Renal pelvis (tissue), 4 donors: ENCODE data around the gene GPR4. TPM values are rescaled to one million over a fixed set of nuclear protein-coding genes. Genes with fewer than 3 reads are reported as not detected.

Experiments used
- DNase-seq: peaks from one replicate; pipeline ENCODE4 v3.0.0-alpha.2; 2013
- polyA plus RNA-seq, 3 donors: library from polyadenylated mRNA; unstranded; fragments of 120-200 nt; gene quantifications; one replicate each; pipeline ENCODE4 v1.2.1, GENCODE V29; 2013; ENCODE audit not compliant: insufficient read length in 3 of 3

The GPR4 gene
- polyA plus RNA-seq, 3 donors: 3.7 to 5.6 (median 3.8) TPM

DNA sequence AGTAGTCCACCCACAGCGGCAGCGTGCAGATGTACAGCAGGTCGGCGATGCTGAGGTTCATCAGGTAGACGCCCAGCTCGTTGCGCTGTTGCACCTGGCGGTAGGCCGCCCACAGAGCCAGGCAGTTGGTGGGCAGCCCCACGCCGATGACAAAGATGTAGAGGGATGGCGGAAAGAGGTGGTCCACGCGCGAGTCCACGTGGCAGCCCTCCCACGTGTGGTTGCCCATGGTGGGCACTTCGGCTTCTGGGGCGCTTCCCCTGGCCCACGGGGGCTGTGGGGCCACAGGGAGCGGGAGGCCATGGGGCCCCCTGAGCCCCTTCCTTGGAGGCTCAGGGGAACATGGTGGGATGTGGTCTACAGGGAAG lies 10.4 kb downstream of the GPR4 start:
- DNase-seq: no peak

DNA sequence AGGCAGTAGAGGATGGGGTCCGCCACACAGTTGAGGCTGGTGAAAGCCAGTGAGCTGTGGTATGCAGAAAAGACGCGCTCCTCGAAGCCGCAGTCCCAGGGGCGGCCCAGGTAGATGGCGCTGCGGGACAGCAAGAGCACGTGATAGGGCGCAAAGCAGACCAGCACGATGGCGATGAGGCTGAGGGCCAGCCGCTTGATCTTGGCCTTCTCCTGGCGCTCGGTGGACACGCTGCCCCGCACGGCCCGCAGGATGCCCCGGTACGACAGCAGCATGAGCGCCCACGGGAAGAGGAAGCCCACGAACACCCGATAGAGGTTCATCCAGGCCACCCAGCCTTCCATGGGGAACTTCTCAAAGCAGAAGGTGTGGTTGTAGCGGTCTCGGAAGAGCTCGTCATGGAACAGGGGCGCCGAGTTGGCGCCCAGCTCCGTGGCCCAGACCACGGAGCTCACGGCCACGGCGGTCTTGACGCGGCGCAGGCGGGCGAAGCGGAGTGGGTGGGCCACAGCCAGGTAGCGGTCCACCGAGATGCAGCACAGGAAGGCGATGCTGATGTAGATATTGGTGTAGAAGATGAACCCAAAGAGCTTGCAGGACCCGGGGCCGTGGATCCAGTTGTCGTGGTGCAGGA lies 10.9 kb downstream of the GPR4 start:
- DNase-seq: peak; percentile 40

DNA sequence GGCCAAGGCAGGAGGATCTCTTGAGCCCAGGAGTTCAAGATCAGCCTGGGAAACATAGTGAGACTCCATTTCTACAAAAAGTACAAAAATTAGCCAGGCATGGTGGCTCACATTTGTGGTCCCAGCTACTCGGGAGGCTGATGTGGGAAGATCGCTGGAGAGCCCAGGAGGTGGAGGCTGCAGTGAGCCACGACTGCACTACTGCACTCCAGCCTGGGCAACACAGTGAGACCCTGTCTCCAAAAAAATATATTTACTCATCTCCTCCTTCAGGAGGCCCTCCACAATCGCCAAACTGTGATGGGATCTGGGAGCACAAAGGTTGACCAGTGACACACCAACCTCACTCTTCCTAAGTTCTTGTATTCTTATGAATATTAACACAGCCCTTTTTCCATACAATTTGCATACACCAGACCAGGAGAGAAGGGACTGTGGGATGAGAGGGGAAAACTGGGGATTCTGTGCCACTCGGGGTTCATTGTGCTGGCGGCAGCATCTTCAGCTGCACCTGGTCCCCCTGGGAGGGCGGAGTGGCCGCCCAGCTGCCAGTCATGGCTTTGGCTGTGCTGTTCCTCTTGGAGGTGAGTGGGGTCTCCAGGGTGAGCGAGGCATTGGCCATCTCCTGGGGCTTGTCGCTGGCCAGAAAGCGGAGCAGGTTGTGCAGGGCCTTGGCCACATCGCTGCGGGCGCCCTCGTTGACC lies 11.6 kb downstream of the GPR4 start:
- DNase-seq: no peak

DNA sequence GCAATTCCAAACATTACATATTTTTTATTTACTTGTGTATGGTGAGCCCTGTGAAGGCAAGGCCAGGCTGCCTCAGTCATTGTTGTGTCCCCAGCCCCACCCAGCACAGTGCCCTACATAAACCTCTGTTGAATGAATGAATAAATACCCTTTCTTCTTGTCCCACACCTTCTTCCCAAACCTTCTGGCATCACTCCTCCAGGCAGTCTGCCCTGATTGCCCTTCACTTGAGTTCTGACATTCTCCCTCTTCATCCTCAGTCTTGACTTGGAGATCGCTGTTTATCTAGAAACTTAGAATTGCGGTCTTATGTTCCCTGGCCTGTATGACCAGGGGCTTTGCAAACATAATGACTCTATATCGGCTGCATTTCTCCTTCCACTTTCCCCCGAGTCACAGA lies 12.2 kb downstream of the GPR4 start:
- DNase-seq: no peak

DNA sequence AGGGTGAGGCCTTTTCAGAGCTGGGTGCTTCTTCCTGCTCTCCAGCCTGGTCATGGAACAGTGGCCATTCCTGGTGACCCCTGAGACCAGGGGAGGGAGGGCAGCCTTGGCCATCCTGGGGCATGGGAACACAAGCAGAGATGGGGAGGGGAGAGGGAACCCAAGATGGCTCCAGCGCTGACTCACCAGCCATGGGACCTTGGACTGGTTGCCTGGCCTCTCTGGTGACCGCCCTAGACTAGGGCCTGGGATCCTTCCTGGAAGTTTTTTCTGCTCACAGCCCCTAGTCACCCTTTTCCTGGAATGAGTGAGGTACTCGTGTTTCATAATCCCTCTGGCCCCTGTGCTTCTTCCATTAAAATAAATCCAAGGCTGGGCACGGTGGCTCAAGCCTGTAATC lies 14.1 kb downstream of the GPR4 start:
- DNase-seq: no peak

DNA sequence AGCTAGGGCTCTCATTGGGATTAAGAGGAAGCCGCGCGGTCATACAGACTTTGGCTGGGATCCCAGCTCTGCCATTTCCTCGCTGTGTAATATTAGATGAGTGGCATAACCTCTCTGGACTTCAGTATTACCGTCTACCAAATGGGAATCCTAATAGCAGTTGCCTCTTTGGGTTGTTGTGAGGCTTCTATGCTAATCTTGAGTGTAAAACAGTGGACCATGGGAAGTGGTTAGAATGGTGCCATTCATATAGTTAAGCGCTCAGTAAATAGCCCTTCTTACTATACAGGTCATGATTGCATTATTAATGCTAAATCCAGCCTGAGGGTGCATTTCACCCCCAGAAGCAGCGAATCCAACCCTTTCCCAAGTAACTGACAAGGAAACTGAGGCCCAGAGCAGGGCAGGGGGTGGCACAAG lies 16.8 kb downstream of the GPR4 start:
- no peak for DNase-seq

DNA sequence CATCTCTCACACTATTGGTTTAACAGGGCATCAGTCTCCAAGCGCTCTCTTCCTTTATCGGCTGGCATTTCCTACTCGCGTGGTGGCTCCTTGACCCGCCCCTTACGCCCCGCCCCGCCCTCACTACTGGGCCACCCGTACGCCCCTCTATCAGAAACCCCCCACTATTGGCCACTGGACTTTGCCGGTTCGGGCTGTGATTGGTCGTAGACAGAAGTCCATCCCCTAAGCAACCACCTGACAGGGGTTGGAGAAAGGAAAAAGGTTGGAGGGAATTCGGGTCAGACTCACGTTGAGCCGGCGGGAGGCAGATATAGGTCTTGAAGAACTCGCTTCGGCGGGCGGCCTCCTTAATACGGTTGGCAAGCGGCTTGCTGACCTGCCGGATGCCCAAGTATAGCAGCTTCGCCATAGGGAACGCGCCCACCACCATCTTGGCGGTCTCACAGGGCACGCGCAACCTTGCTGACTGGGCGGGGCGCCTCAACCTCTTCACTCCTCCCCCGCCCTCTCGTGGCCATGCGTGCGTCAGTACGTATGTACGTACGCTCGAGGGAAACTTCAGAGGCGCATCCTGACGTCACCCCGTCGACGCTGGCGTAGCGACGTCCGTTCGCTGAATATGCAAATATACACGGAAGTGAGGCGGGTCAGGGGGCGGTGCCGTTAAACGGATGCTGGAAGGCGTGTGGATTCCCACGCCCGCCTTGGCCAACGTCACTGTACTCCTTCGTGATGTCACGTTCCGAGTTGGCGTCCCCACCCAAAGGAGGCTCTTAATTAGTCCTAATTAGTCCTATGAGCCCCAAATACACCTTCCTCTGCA lies 17.5 kb downstream of the GPR4 start, which contains the start of gene OPA3:
Gene OPA3 (minus strand): TSS at position 471 of the 826 bp plus-strand sequence. CDS start 38 bp downstream, at position 433.
- peak; percentile 100 for DNase-seq

DNA sequence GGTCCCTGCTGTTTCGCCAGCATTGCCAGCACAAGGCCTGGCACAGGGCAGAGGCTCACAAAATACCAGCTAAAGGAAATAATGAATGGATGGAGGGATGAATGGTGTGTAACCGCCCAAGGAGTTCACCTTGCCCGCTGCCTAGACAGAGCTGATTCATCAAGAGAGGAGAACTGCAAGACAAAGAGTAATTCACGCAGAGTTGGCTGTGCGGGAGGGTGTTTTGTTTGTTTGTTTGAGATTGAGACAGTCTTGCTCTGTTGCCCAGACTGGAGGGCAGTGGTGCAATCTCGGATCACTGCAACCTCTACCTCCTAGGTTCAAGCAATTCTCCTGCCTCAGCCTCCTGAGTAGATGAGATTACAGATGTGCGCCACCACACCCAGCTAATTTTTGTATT lies 20.4 kb downstream of the GPR4 start:
- no peak for DNase-seq

DNA sequence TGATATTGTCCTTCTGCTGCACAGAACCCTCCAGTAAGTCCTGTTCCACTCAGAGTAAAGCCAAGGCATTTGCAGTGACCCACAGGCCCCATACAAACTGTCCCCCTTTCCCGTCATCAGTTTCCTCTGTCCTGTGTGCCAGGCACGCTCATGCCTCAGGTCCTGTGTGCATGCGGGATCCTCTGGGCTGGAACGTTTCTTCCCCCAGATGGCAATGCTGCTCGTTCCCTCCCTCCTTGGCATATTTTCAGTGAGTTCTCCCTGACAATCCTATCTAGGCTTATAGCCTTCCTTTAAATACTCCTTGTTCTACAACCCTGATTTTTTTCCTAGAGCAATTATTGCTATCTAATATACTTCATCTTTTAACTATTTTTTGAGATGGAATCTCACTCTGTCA lies 23.2 kb downstream of the GPR4 start:
- no peak for DNase-seq

DNA sequence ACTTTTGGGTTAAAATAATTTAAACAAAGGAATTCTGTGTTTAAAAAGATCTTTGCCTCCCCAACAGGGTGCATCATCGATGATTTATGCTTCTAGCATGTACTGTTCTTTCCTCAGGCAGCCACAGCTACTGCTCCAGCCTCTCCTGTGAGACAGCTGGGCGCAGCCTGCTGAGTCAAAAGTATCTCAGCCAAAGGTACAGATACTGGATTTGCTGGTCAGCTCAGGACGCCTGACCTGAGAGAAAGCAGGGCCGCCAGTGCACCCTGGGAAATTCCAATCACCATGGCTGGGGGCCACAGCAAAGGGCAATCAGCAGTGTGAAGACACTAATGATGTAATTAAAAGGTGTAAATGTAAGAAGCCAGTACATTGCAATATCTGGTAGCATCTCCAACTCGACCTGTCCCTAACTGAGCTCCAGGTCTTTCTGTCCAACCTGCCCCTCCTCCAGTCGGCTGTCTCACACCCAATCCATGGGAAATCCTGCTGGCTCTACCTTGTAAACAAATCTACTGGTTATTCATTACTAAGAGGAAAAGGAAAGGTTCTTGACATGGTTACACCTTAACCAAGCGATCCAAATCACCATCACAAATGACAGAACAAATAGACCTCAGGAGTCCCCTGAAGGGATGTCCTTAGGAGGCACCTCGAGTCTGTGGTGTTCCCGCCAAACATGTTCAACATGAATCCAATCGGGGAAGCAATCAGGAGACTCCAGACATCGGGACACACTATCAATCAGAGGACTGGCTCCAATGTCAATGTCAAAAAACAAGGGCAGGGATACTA lies 24.7 kb downstream of the GPR4 start:
- peak; percentile 34 for DNase-seq

DNA sequence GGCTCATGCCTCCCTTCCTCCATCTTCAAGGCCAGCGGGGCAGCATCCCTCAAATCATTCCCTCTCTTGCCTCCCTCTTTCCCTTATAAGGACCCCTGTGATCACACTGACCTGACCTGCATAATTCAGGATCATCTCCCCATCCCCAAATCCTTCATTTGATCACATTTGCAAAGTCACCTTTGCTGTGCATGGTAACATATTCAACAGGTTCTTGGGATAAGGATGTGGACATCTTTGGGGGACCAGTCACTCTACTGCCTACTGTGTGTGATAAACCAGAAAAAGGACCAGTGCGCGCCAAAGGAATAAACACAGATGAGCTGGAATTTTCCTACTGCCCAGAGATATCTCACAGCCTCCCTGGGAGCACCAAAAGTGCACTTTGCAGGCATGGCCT lies 25.3 kb downstream of the GPR4 start:
- no peak for DNase-seq

DNA sequence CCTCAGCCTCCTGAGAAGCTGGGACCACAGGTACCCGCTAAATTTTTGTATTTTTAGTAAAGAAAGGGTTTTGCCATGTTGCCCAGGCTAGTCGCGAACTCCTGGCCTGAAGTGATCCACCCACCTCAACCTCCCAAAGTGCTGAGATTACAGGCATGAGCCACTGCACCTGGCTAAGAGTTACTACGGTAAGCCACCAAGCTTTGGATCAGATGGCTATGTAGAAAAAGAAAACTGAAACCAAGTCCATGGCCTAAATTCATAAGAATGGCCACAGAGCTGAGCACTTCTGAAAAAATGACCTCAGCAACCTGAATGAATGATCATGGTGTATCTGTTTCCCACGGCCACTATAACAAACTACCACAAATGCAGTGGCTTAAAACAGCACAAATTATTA lies 26.8 kb downstream of the GPR4 start:
- no peak for DNase-seq

DNA sequence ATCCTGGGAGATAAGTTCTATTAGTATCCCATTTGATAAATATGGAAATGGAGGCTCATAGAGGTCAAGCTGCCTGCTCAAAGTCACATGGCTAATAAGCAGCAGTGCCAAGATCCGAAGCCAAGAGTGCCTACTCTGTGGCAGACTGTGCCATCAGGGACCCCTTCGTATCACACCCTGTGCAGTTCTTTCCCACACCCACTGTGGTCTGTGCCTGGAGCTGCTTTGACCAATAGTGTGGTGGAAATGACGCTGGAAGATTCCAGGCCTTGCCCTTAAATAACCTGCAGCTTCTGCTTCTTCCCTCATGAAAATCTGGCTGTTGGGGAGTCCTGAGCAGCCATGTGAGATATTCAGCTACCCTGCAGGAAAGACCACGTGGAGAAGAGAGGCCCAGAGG lies 27.5 kb downstream of the GPR4 start:
- no peak for DNase-seq

DNA sequence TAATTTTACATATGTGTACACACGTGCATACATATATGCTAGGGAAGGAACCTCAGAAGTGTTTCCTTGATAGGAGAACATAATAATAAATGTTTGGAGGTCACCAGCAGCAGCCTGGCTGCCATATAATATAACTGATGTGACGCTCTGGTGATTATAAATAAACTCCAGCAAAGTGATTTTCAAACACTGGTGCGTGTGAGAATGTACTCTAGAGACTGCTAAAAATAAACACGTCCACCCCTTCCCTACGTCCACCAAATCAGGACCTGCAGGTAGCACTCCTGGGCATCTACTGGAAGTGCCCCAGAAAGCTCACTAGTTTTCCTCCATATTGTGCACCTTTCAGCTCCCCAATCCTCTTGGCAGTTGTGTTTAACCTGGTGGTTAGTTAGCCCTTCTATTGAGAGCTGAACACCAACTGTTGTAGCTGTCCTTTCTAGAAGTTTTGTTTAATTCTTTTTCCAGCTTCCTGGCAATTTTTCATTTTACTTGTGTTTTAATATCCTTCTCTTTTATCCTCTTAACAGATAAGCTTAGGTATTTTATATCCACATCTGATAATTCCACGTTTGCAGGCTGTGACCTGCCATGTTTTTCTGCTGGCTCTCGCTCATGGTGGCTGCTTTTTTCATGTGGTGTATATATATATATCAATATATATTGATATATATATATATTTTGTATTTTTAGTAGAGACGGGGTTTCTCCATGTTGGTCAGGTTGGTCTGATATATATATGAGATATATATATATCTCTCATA lies 30.4 kb downstream of the GPR4 start:
- DNase-seq: no peak

DNA sequence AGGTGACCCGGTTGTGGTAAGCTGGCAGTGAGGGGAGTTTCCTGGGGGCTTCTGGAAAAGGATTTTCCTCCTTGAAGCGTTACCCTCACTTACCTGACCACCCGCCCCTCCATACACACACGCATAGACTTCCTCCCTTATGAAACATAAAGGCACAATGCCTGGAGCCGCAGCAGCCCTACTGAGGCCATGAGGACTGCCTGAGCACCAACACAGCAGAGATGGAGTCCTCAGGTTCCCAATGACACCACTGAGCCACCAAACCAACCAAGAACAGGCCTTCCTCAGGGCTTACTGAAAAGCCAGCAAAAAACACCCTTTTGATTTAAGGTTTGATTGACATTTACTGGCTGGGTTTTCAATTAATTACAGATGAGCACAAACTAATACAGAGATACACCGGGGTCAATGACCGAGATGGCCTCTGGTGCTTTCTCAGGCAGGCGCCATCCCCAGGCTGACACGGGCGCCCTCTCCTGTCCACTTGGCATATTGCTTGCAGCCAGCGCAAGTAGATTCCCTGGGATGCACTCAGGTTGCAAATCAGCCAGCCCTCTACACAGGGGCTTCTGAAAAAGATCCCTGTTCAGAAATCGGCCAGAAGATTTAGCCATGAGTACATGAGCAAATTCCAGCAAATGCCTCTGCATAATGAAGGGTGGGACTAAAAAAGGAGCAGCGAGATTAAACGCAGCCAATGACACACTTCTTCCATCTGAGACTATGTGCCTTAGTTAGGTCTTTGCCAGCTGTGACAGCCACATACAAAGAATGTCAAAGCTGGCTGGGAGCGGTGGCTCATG lies 32.2 kb downstream of the GPR4 start:
- DNase-seq: no peak

DNA sequence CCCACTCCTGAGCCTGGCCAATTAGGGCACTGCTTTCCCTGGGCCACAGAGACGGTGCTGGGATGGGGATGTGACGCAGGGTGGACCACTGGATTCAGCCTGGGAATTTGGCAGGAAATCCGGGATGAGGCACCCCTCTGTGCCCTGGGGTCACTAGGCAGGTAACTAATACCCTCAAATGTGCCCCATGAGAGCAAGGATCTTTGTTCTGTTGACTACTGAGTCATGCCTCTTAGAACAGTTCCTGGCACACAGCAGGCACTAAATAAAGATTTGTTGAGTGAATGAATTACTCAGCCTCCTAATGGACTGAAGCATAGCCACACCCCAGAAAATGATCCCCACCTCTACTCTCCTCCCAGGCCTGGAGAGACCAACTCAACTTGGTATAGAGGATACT lies 33.3 kb downstream of the GPR4 start:
- DNase-seq: no peak

DNA sequence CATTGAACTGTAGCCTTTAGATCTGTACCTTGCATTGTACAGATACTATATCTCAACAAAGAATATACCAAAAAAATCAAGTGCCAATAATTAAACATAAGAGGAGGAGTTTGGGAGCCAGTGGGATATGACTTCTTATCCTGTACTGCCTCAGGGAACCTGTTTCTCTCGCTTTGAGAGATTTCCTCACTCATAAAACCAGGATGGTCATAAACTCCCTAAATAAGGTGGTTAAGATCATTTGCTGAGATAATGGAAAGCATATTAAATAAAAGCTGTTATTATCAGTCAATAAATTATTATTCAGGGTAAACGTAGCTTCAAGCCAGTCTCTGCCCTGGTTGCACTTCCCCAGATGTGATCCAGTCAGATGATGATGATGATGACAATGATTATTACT lies 34.4 kb downstream of the GPR4 start:
- no peak for DNase-seq

DNA sequence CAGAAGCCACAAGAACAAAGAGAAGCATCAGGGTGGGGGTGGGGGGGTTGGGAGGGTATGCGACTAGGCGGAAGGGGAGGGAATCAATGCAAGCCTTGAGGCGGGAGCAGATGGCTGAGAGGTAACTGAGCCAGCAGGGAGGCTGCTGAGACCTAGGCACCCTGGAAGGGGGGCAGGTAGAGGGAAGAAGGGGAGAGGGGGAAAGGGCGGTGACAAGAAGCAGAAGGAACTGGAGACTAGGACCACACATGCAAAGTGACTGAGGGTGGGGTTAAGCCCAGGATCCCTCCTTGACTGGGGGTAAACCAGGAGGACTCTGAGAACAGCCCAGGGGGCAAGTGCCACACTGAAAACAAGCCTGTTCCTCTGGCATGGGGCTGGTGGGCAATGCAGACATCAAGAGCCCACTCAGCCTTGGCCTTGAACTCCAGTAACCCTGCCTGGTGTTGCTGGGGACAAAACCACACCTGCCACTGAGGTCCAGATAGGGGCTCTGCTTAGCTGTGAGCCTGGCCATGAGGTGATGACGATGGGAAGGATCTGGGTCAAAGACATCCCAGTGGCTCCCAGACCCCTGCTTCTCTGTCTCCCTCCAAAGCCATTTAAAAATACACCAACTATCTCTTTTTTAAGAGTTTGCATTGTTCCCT lies 37.8 kb downstream of the GPR4 start:
- DNase-seq: no peak

DNA sequence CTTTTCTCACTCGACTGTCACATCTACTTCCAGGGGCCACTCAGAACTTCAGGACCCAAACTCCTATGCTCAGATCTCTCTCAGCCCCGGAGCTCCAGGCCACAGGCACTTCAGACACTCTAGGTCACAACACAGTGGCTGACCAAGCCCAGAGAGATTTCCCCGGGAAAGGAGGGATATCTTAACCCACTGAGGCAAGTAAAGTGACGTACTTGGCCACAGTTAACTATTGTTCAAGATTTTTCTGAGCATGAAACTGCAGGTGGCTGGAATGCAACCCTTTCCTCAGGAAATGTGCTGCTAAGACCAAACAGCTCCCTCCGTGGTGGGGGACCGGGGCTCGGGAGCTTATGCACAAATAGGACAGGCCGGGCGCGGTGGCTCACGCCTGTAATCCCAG lies 41.3 kb downstream of the GPR4 start:
- DNase-seq: no peak

DNA sequence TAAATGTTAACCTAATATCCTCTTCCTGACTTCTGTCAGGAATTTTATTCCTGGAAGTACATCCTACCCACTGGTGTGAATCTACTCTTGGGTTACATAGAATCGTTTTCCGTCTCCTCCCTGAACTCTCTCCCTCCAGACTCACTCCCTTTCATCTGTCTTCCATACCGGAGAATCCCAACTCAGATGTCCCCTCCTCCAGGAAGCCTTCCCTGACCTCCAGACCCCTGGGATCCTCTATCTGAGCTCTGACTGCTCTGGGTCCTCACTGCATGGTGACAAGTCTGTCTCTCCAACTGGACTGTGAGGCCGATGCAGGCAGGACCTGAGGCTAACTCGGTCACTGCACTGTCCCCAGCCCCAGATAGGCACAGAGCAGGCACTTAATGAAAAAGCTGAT lies 42.0 kb downstream of the GPR4 start:
- DNase-seq: no peak
